Renal cortex interstitium (tissue), 11 donors: ENCODE data around the gene MRPL27. TPM values are rescaled to one million over a fixed set of nuclear protein-coding genes. Genes with fewer than 3 reads are reported as not detected.

ENCODE experiments used
- DNase-seq, 11 donors: peaks; one replicate each; pipeline ENCODE4 v3.0.0-alpha.2; 2013; ENCODE audit warnings: low read depth in 9 of 11, low spot score in 4 of 11; ENCODE audit errors: extremely low read depth in 1 of 11
- polyA plus RNA-seq, 3 donors: library from polyadenylated mRNA; unstranded; fragments of 120-200 nt; gene quantifications; one replicate each; pipeline ENCODE4 v1.2.1, GENCODE V29; 2013; ENCODE audit not compliant: insufficient read length in 3 of 3

The MRPL27 gene
- polyA plus RNA-seq, 3 donors: 71.1 to 81.8 (median 74.9) TPM

- no peak for DNase-seq
Observed at GRCh38 chr17:50365649-50366393, 7.2 kb downstream of the MRPL27 start.

- no peak for DNase-seq
Observed at GRCh38 chr17:50365165-50365564, 7.8 kb downstream of the MRPL27 start.

- no peak for DNase-seq
Observed at GRCh38 chr17:50364715-50365114, 8.3 kb downstream of the MRPL27 start.

- DNase-seq: no peak
Observed at GRCh38 chr17:50364061-50364458, 8.9 kb downstream of the MRPL27 start.

GRCh38 chr17:50363217-50364060, 9.5 kb downstream of the MRPL27 start:
- peak in 1 of 11 donors; percentile 48 for DNase-seq

- DNase-seq: no peak
Observed at GRCh38 chr17:50362661-50363060, 10.3 kb downstream of the MRPL27 start.

GRCh38 chr17:50361561-50362480, 11.2 kb downstream of the MRPL27 start:
- DNase-seq: peak in 4 of 11 donors; percentile 39 to 46 (median 44)

- DNase-seq: no peak
Observed at GRCh38 chr17:50360486-50361115, 12.4 kb downstream of the MRPL27 start.

- DNase-seq: no peak
Observed at GRCh38 chr17:50359998-50360461, 13.0 kb downstream of the MRPL27 start.

- DNase-seq: no peak
Observed at GRCh38 chr17:50359005-50359699, 13.8 kb downstream of the MRPL27 start.

GRCh38 chr17:50358177-50358576, 14.8 kb downstream of the MRPL27 start:
- no peak for DNase-seq

- no peak for DNase-seq
Observed at GRCh38 chr17:50356892-50357510, 16.0 kb downstream of the MRPL27 start.

GRCh38 chr17:50356418-50356817, 16.6 kb downstream of the MRPL27 start:
- DNase-seq: no peak

- DNase-seq: no peak
Observed at GRCh38 chr17:50355701-50356341, 17.2 kb downstream of the MRPL27 start.

GRCh38 chr17:50355336-50355700, 17.7 kb downstream of the MRPL27 start:
- DNase-seq: no peak

GRCh38 chr17:50354776-50355175, 18.2 kb downstream of the MRPL27 start:
- no peak for DNase-seq

GRCh38 chr17:50354198-50354597, 18.8 kb downstream of the MRPL27 start:
- no peak for DNase-seq
